HepG2 (cell line): ENCODE measurements around the gene SERHL2. TPM values are rescaled to one million over a fixed set of nuclear protein-coding genes. Genes with fewer than 3 reads are reported as not detected.

Experiments used
- ATAC-seq: fragments of 200-7000 bp; cut with Tn5 transposase; 3 replicates; pipeline ENCODE4 v1.9.1; 2020; ENCODE audit warnings: mild to moderate bottlenecking, moderate library complexity
- BruUV-seq: library from RNA; stranded (reverse); fragments of 400-500 nt; replicated peaks from 2 replicates; lab custom pipeline; 2021; lab: Mats Ljungman, UMichigan
- CTCF ChIA-PET: fragments of 300-600 bp; formaldehyde crosslinking; extraction: SDS; loops from one replicate; lab custom pipeline; 2021; ENCODE audit warnings: low total read pairs, inconsistent platforms, low intra/inter-chr PET ratio; lab: Yijun Ruan, JAX
- POLR2A ChIA-PET: fragments of 350-600 bp; sonication (Branson Sonifier 250); formaldehyde crosslinking; loops from one replicate; lab custom pipeline; 2020; ENCODE audit warnings: antibody characterized with exemption, inconsistent platforms; lab: Yijun Ruan, JAX
- DNase-seq: peaks from one replicate; pipeline ENCODE4 v3.0.0-alpha.2; 2015; ENCODE audit warnings: low spot score
- FAIRE-seq: peaks from 3 replicates; lab custom pipeline; 2011; peaks lifted over from hg19 to GRCh38; lab: Jason Lieb, UNC
- H2AFZ ChIP-seq: one replicate; pipeline ENCODE4 v1.6.1; 2011; ENCODE audit warnings: low read length, inconsistent platforms
- H3K27ac ChIP-seq: fragments of 300-600 bp; 3 replicates; pipeline ENCODE4 v1.8.0; 2011; ENCODE audit warnings: mixed run types, mild to moderate bottlenecking, mixed read lengths, low read length, inconsistent platforms; ENCODE audit not compliant: insufficient read depth; ENCODE audit errors: extremely low read length
- H3K27me3 ChIP-seq, 2 experiments: fragments of 200-600 bp in 1 of 2; 2 replicates in 1 of 2; 3 replicates in 1 of 2; pipeline versions ENCODE4 v1.6.0 to v1.8.0; 2011; ENCODE audit warnings: low read length in 2 of 2, mild to moderate bottlenecking in 2 of 2, moderate library complexity in 2 of 2, inconsistent platforms in 1 of 2; ENCODE audit not compliant: insufficient read depth in 2 of 2, control insufficient read depth in 1 of 2
- H3K36me3 ChIP-seq, 2 experiments: fragments of 200-600 bp in 1 of 2; replicated peaks in 1 of 2; 2 replicates in 1 of 2; 3 replicates in 1 of 2; pipeline versions ENCODE4 v1.5.1 to v1.8.0; 2011; ENCODE audit warnings: low read length in 2 of 2, inconsistent platforms in 1 of 2; ENCODE audit not compliant: insufficient read depth in 2 of 2, control insufficient read depth in 1 of 2
- H3K4me1 ChIP-seq: 2 replicates; pipeline ENCODE4 v1.5.1; 2012; ENCODE audit warnings: low read length, inconsistent platforms; ENCODE audit not compliant: insufficient read depth
- H3K4me2 ChIP-seq: 2 replicates; pipeline ENCODE4 v1.6.0; 2011; ENCODE audit warnings: low read depth, low read length, inconsistent platforms
- H3K4me3 ChIP-seq, 3 experiments: fragments of 200-600 bp in 1 of 3; sonication (generic), shearing (Covaris generic) in 1 of 3; replicated peaks in 1 of 3; 2 replicates each; pipeline ENCODE4 v1.5.1; 2011 to 2016; ENCODE audit warnings: low read length in 3 of 3, inconsistent platforms in 2 of 3, low read depth in 2 of 3, mild to moderate bottlenecking in 2 of 3, control low read depth in 1 of 3, mixed read lengths in 1 of 3; ENCODE audit not compliant: insufficient read depth in 1 of 3
- H3K79me2 ChIP-seq: one replicate; pipeline ENCODE4 v1.6.1; 2011; ENCODE audit warnings: low read length, inconsistent platforms; ENCODE audit not compliant: insufficient read depth
- H3K9ac ChIP-seq: 2 replicates; pipeline ENCODE4 v1.6.0; 2011; ENCODE audit warnings: mild to moderate bottlenecking, low read depth, low read length, inconsistent platforms; ENCODE audit not compliant: insufficient read depth
- H3K9me3 ChIP-seq: 2 replicates; pipeline ENCODE4 v1.5.1; 2012; ENCODE audit warnings: mild to moderate bottlenecking, low read length
- H4K20me1 ChIP-seq: 2 replicates; pipeline ENCODE4 v1.6.0; 2011; ENCODE audit warnings: inconsistent platforms, mild to moderate bottlenecking, low read length, moderate library complexity; ENCODE audit not compliant: insufficient read depth
- AGO1 ChIP-seq: fragments of 200-400 bp; formaldehyde crosslinking; IDR thresholded peaks from 2 replicates; pipeline ENCODE4 v1.6.1; 2017; ENCODE audit warnings: mild to moderate bottlenecking, low read depth, low read length, moderate library complexity; ENCODE audit not compliant: poor library complexity, severe bottlenecking
- AGO2 ChIP-seq: fragments of 200-400 bp; formaldehyde crosslinking; optimal IDR thresholded peaks from 2 replicates; pipeline ENCODE3; 2017; ENCODE audit warnings: mild to moderate bottlenecking, low read depth, low read length, moderate library complexity
- AKAP8 ChIP-seq: sonication (generic); formaldehyde crosslinking; IDR thresholded peaks from 2 replicates; pipeline ENCODE4 v1.5.1; 2020; ENCODE audit warnings: mild to moderate bottlenecking, missing genetic modification reagents
- EP300 ChIP-seq, 3 experiments: sonication (generic) in 1 of 3; formaldehyde crosslinking in 1 of 3; IDR thresholded peaks; 2 replicates each; pipeline versions ENCODE4 v1.5.1 to v1.6.1; 2011 to 2020; ENCODE audit warnings: low read depth in 2 of 3, low read length in 2 of 3, borderline replicate concordance in 1 of 3, improper control_type of control experiment in 1 of 3, mild to moderate bottlenecking in 1 of 3, missing genetic modification reagents in 1 of 3, moderate library complexity in 1 of 3
- FLYWCH1 ChIP-seq: sonication (generic); formaldehyde crosslinking; IDR thresholded peaks from 2 replicates; pipeline ENCODE4 v1.8.1; 2023; ENCODE audit warnings: mild to moderate bottlenecking, missing genetic modification reagents
- FOSL2 ChIP-seq: sonication (generic); formaldehyde crosslinking; IDR thresholded peaks from 2 replicates; pipeline ENCODE4 v1.4.0; 2020; ENCODE audit warnings: missing genetic modification reagents
- FOXJ3 ChIP-seq: sonication (generic); formaldehyde crosslinking; IDR thresholded peaks from 2 replicates; pipeline ENCODE4 v1.4.0; 2020; ENCODE audit warnings: missing genetic modification reagents, mild to moderate bottlenecking, borderline replicate concordance
- FOXP4 ChIP-seq: sonication (generic); formaldehyde crosslinking; IDR thresholded peaks from 2 replicates; pipeline ENCODE4 v1.4.0; 2020; ENCODE audit warnings: missing genetic modification reagents
- MTF2 ChIP-seq: sonication (generic); formaldehyde crosslinking; IDR thresholded peaks from 2 replicates; pipeline ENCODE4 v1.5.0; 2020; ENCODE audit warnings: missing genetic modification reagents, borderline replicate concordance
- POLR2A ChIP-seq, 2 experiments: IDR thresholded peaks; 2 replicates each; pipeline ENCODE4 v1.6.1; 2011; ENCODE audit warnings: low read depth in 2 of 2, low read length in 2 of 2, mild to moderate bottlenecking in 1 of 2, moderate library complexity in 1 of 2; ENCODE audit not compliant: insufficient read depth in 1 of 2
- POLR2AphosphoS5 ChIP-seq: IDR thresholded peaks from 2 replicates; pipeline ENCODE4 v1.6.1; 2012; ENCODE audit warnings: low read depth, low read length
- POLR2G ChIP-seq: fragments of 200-400 bp; formaldehyde crosslinking; IDR thresholded peaks from 2 replicates; pipeline ENCODE4 v1.6.1; 2018; ENCODE audit warnings: mild to moderate bottlenecking, low read depth, low read length, moderate library complexity
- ZC3H13 ChIP-seq: sonication (generic); formaldehyde crosslinking; IDR thresholded peaks from 2 replicates; pipeline ENCODE4 v1.8.1; 2023; ENCODE audit warnings: mild to moderate bottlenecking, missing genetic modification reagents, moderate library complexity
- ZMYM4 ChIP-seq: sonication (generic); formaldehyde crosslinking; IDR thresholded peaks from 2 replicates; pipeline ENCODE4 v1.8.1; 2023; ENCODE audit warnings: mild to moderate bottlenecking, missing genetic modification reagents
- ZNF101 ChIP-seq: sonication (generic); formaldehyde crosslinking; IDR thresholded peaks from 2 replicates; pipeline ENCODE4 v1.4.0; 2020; ENCODE audit warnings: mild to moderate bottlenecking, low read depth, missing genetic modification reagents, borderline replicate concordance
- ZNF205 ChIP-seq: IDR thresholded peaks from 2 replicates; pipeline ENCODE4 v1.6.1; 2018; ENCODE audit warnings: missing biosample characterization, missing genetic modification reagents
- ZSCAN9 ChIP-seq: IDR thresholded peaks from 2 replicates; pipeline ENCODE4 v1.6.1; 2016; ENCODE audit warnings: borderline replicate concordance
- WGBS: methylation state at CpG from one replicate; pipeline ENCODE4 v1.1.6; 2017; ENCODE audit warnings: low lambda C conversion rate; 5-methylcytosine and 5-hydroxymethylcytosine counted together
- in situ Hi-C: cut with HindIII; loops from 2 replicates; pipeline ENCODE4 v1.10.0; 2017; ENCODE audit warnings: low pct_unique_long_range_greater_than_20kb; ENCODE audit not compliant: extremely low pct_ligation_motif_present
- intact Hi-C: fragments of 100-400 bp; cut with micrococcal nuclease; formaldehyde crosslinking; loops from one replicate; pipeline ENCODE4 v1.10.0; 2022; ENCODE audit not compliant: unreplicated experiment
- polyA plus RNA-seq, 8 experiments: library from polyadenylated mRNA; depleted of rRNA in 3 of 8; stranded (reverse) in 7 of 8; unstranded in 1 of 8; fragments of >200 nt; fragmentation: Illumina TruSeq in 4 of 8; extraction: Trizol in 4 of 8; gene quantifications; 2 replicates each; pipeline versions ENCODE4 v1.2.1 to v1.2.3, GENCODE V29; 2011 to 2016; ENCODE audit warnings: low read depth in 4 of 8, missing spikeins in 1 of 8, mixed read lengths in 1 of 8; ENCODE audit not compliant: insufficient read depth in 1 of 8
- total RNA-seq, 5 experiments: library from RNA; depleted of rRNA; stranded (reverse); fragments of >200 nt; fragmentation: Illumina TruSeq; extraction: Trizol; gene quantifications; 2 replicates each; pipeline ENCODE4 v1.2.3, GENCODE V29; 2016; ENCODE audit warnings: low read depth in 1 of 5

SERHL2 gene
- total and polyA plus RNA-seq, 2 of the 13 experiments (the other 11 are each of a cell fraction or from before 2014, with no cell fraction given) = 1.0 to 1.8 TPM

GRCh38 chr22:42509548-42509947 is 44.2 kb upstream of the SERHL2 start:
- no peak overlapping the region for H3K4me3 ChIP-seq
- FAIRE-seq = no peak
- WGBS = 83% methylated on average over 10 of the region's 15 CpGs
- H3K36me3 ChIP-seq = no peaks in the 10 kb centered on the region; a peak in 1 of 5 replicates
- H3K27me3 ChIP-seq = no peaks in the 10 kb centered on the region
- H3K27ac ChIP-seq = no peak overlapping the region
- intact Hi-C loops = no loop called here
- TF ChIP-seq FOXJ3 (CRISPR knock-in tag) (no peak), POLR2A (IDR thresholded peaks at IDR 0.05; ENCODE audit: insufficient read depth in 1 of 2, low read depth in 2 of 2, low read length in 2 of 2) (0 out of 4 replicates have a peak, but pooled peaks of 1 of the 2 experiments have one; percentile 16), ZMYM4 (no peak), AGO1 (peak; percentile 2), FOSL2 (CRISPR knock-in tag) (no peak), POLR2AphosphoS5 (0 out of 2 replicates have a peak, but pooled peaks have one; percentile 9), ZSCAN9 (CRISPR knock-in tag) (no peak)
- TF ChIP-seq, all 625 proteins: peak for 3
- no peaks in the 10 kb centered on the region for H3K9me3 ChIP-seq
- ATAC-seq (no peak), DNase-seq (no peak)
- POLR2A ChIA-PET = interaction anchor here (1.2 kb wide), 1 partner anchor 11 kb away, joined by 3 read pairs; no protein-coding TSS in a partner anchor
- H3K79me2 ChIP-seq = no peaks in the 10 kb centered on the region
- no peaks in the 10 kb centered on the region for H3K4me1 ChIP-seq
- 0 out of 2 replicates have a peak, but pooled peaks cover 4% of the 10 kb centered on the region for H4K20me1 ChIP-seq
- BruUV-seq = no TSS peak
- H3K4me2 ChIP-seq = no peak overlapping the region
- CTCF ChIA-PET = no interaction called here
- no peak overlapping the region for H3K9ac ChIP-seq
- in situ Hi-C loops = no loop called here
- H2AFZ ChIP-seq = no peak overlapping the region

- FAIRE-seq (no peak), ATAC-seq (no peak), DNase-seq (no peak)
- no TSS peak for BruUV-seq
- in situ Hi-C loops (no loop called here), intact Hi-C loops (loop anchor here (10.0 kb wide), 1 partner anchor 103 kb away; the partner anchor contains the start of gene POLDIP3)
- ChIA-PET POLR2A (interaction anchor here (0.7 kb wide), 1 partner anchor 192 kb away, joined by 3 read pairs; no protein-coding TSS in a partner anchor), CTCF (no interaction called here)
- no peak overlapping the region for H3K27ac ChIP-seq
- peaks cover 11% of the 10 kb centered on the region for H3K4me1 ChIP-seq
- H3K36me3 ChIP-seq = peaks cover 5 to 6% of the 10 kb centered on the region in 2 experiments; a peak in 3 of 5 replicates
- 95% methylated on average over 8 of the region's 10 CpGs for WGBS
- H3K79me2 ChIP-seq = no peaks in the 10 kb centered on the region
- peaks cover 9% of the 10 kb centered on the region; the same call in 1 of the 2 replicates for H4K20me1 ChIP-seq
- no peak overlapping the region for H3K4me3 ChIP-seq
- H3K9me3 ChIP-seq = no peaks in the 10 kb centered on the region
- H3K9ac ChIP-seq = no peak overlapping the region
- H3K27me3 ChIP-seq = no peaks in the 10 kb centered on the region
- no peak overlapping the region for H2AFZ ChIP-seq
- no peak overlapping the region for H3K4me2 ChIP-seq
- TF ChIP-seq MTF2 = no peak
- TF ChIP-seq ZNF101 = no peak
- no peak for TF ChIP-seq FLYWCH1 (CRISPR knock-in tag)
- no peak for TF ChIP-seq EP300 (IDR thresholded peaks at IDR 0.05; ENCODE audit: low read depth in 2 of 2, low read length in 2 of 2)
- TF ChIP-seq EP300 (CRISPR knock-in tag; IDR thresholded peaks at IDR 0.05; ENCODE audit: borderline replicate concordance) = no peak
- TF ChIP-seq ZNF205 (CRISPR knock-in tag) = no peak
- TF ChIP-seq POLR2G = peak; percentile 23; the same call in 1 of the 2 replicates
- peak; percentile 78; the same call in 1 of the 2 replicates for TF ChIP-seq ZC3H13
- TF ChIP-seq AKAP8 (CRISPR knock-in tag) = peak; percentile 46; the same call in 1 of the 2 replicates
- no peak for TF ChIP-seq FOXP4
- TF ChIP-seq AGO1 = no peak
- TF ChIP-seq AGO2 = peak; percentile 84
Measured at GRCh38 chr22:42511401-42511891, 42.3 kb upstream of the SERHL2 start.
